SU-DHL-6 (cell line): Measurements from ENCODE around the gene CKMT1A.
"Not testable (repeated sequence)": the region's sequence is repeated elsewhere in the genome, so short reads cannot be mapped to it uniquely, and the experiment has no call there.

ENCODE experiments used
- H2AFZ ChIP-seq: fragments of 200-600 bp; sonication (generic); 2 replicates; pipeline ENCODE4 v1.6.1; 2014; ENCODE audit warnings: low read depth, mild to moderate bottlenecking, moderate library complexity, mixed read lengths, antibody characterized with exemption, low read length; ENCODE audit not compliant: severe bottlenecking
- H3F3A ChIP-seq: fragments of 200-600 bp; shearing (Covaris generic); 2 replicates; pipeline ENCODE4 v1.6.0; 2016; ENCODE audit warnings: antibody characterized with exemption, mild to moderate bottlenecking; ENCODE audit not compliant: insufficient read depth
- H3K27ac ChIP-seq: fragments of 200-600 bp; sonication (generic); 2 replicates; pipeline ENCODE4 v1.5.1; 2016; ENCODE audit warnings: low read depth, mild to moderate bottlenecking, low read length, moderate library complexity, mixed read lengths
- H3K27me3 ChIP-seq: fragments of 200-600 bp; sonication (generic), shearing (Covaris generic); 2 replicates; pipeline ENCODE4 v1.6.0; 2014; ENCODE audit warnings: mild to moderate bottlenecking, low read length
- H3K36me3 ChIP-seq: fragments of 200-600 bp; sonication (generic); 2 replicates; pipeline ENCODE4 v1.6.1; 2014; ENCODE audit warnings: mild to moderate bottlenecking, low read length, mixed read lengths
- H3K4me2 ChIP-seq: fragments of 300-600, 200-600 bp; shearing (Covaris generic), sonication (generic); 2 replicates; pipeline ENCODE4 v1.6.0; 2014; ENCODE audit warnings: low read length, low read depth, mild to moderate bottlenecking; ENCODE audit not compliant: poor library complexity, severe bottlenecking
- H3K4me3 ChIP-seq: fragments of 200-600 bp; sonication (generic); 2 replicates; pipeline ENCODE4 v1.5.1; 2014; ENCODE audit warnings: antibody characterized with exemption, low read length, mild to moderate bottlenecking, mixed read lengths; ENCODE audit not compliant: insufficient read depth, poor library complexity, severe bottlenecking
- H3K79me2 ChIP-seq: fragments of 200-600 bp; sonication (generic); 2 replicates; pipeline ENCODE4 v1.6.1; 2014; ENCODE audit warnings: mild to moderate bottlenecking, low read length, moderate library complexity; ENCODE audit not compliant: insufficient read depth
- H3K9ac ChIP-seq: fragments of 200-600 bp; sonication (generic); 2 replicates; pipeline ENCODE4 v1.7.0; 2014; ENCODE audit warnings: mild to moderate bottlenecking, low read length
- H3K9me2 ChIP-seq: fragments of 200-600 bp; sonication (generic); replicated peaks from 2 replicates; pipeline ENCODE4 v1.6.1; 2014; ENCODE audit warnings: low read length; ENCODE audit not compliant: insufficient read depth
- H3K9me3 ChIP-seq: fragments of 200-600 bp; sonication (generic); 2 replicates; pipeline ENCODE4 v1.6.1; 2014; ENCODE audit warnings: low read length, mixed read lengths; ENCODE audit not compliant: insufficient read depth
- H4K20me1 ChIP-seq: fragments of 200-600 bp; sonication (generic); 2 replicates; pipeline ENCODE4 v1.6.1; 2014; ENCODE audit warnings: low read depth, mild to moderate bottlenecking, antibody characterized with exemption, low read length, moderate library complexity, mixed read lengths
- CTCF ChIP-seq: fragments of 200-600 bp; sonication (generic); IDR thresholded peaks from one replicate; pipeline ENCODE4 v1.5.1; 2017; ENCODE audit warnings: antibody characterized with exemption, mild to moderate bottlenecking, low read length, moderate library complexity; ENCODE audit not compliant: insufficient read depth, poor library complexity, severe bottlenecking
- EZH2phosphoT487 ChIP-seq: fragments of 200-600 bp; sonication (generic), shearing (Covaris generic); conservative IDR thresholded peaks from 2 replicates; pipeline ENCODE4 v1.6.1; 2018; ENCODE audit warnings: mild to moderate bottlenecking, antibody characterized with exemption, low read length, moderate library complexity, mixed read lengths

Gene CKMT1A

GRCh38 chr15:43723151-43723550 is 29.5 kb downstream of the CKMT1A start:
- no peaks in the 10 kb centered on the region for H3K36me3 ChIP-seq
- H3K9me3 ChIP-seq = no peaks in the 10 kb centered on the region
- no peaks in the 10 kb centered on the region for H3K79me2 ChIP-seq
- no peak overlapping the region for H3K27ac ChIP-seq
- no peak overlapping the region for H3K4me3 ChIP-seq
- no peaks in the 10 kb centered on the region for H3F3A ChIP-seq
- TF ChIP-seq CTCF (no peak), EZH2phosphoT487 (no peak)
- H3K9me2 ChIP-seq = no peaks in the 10 kb centered on the region
- H3K9ac ChIP-seq = no peak overlapping the region
- no peak overlapping the region for H2AFZ ChIP-seq
- no peak overlapping the region for H3K4me2 ChIP-seq
- H4K20me1 ChIP-seq = no peaks in the 10 kb centered on the region
- no peaks in the 10 kb centered on the region for H3K27me3 ChIP-seq

GRCh38 chr15:43726306-43726705 is 32.6 kb downstream of the CKMT1A start:
- not testable (repeated sequence) for H3K36me3 ChIP-seq, H2AFZ ChIP-seq

GRCh38 chr15:43728053-43728725 is 34.5 kb downstream of the CKMT1A start:
- H2AFZ ChIP-seq, H3K9ac ChIP-seq, H3K9me3 ChIP-seq, H3F3A ChIP-seq, H3K4me3 ChIP-seq, H4K20me1 ChIP-seq, H3K27me3 ChIP-seq, H3K36me3 ChIP-seq, H3K79me2 ChIP-seq, H3K4me2 ChIP-seq, H3K9me2 ChIP-seq, H3K27ac ChIP-seq: not testable (repeated sequence)

More at GRCh38 chr15:43726306-43726705, 32.6 kb downstream of the CKMT1A start:
- H3K9me3 ChIP-seq, H3K79me2 ChIP-seq, H3K4me2 ChIP-seq, H3K27me3 ChIP-seq, H3K9me2 ChIP-seq, H3K9ac ChIP-seq, H3F3A ChIP-seq, H3K4me3 ChIP-seq, H4K20me1 ChIP-seq, H3K27ac ChIP-seq: not testable (repeated sequence)

- Histone ChIP-seq H3K27me3 (no peaks in the 10 kb centered on the region), H3K9ac (no peak overlapping the region), H3F3A (no peaks in the 10 kb centered on the region), H3K27ac (no peak overlapping the region), H3K79me2 (no peaks in the 10 kb centered on the region), H2AFZ (no peak overlapping the region), H3K9me2 (no peaks in the 10 kb centered on the region), H3K36me3 (no peaks in the 10 kb centered on the region), H3K4me2 (no peak overlapping the region), H3K9me3 (no peaks in the 10 kb centered on the region), H3K4me3 (no peak overlapping the region), H4K20me1 (no peaks in the 10 kb centered on the region)
- TF ChIP-seq CTCF (no peak), EZH2phosphoT487 (no peak)
Observed at GRCh38 chr15:43735416-43735815, 41.8 kb downstream of the CKMT1A start.

GRCh38 chr15:43746245-43746902 is 52.7 kb downstream of the CKMT1A start, which contains the start of gene PDIA3:
TSS of gene PDIA3 (plus strand) at chr15:43746438. CDS start at chr15:43746540, 102 bp downstream.
- not testable (repeated sequence) for H3K27me3 ChIP-seq, H4K20me1 ChIP-seq, H3K36me3 ChIP-seq, H2AFZ ChIP-seq, H3K9me3 ChIP-seq, H3K9me2 ChIP-seq
- peak within 1 kb of the TSS; percentile 78 for H3K27ac ChIP-seq
- peak within 1 kb of the TSS; percentile 98 for H3K4me2 ChIP-seq
- peak within 1 kb of the TSS; percentile 98 for H3K9ac ChIP-seq
- peak within 1 kb of the TSS; percentile 90 for H3K4me3 ChIP-seq
- H3F3A ChIP-seq = peaks cover 39% of the 10 kb centered on the region
- peaks cover 51% of the 10 kb centered on the region for H3K79me2 ChIP-seq

GRCh38 chr15:43746903-43747309 is 53.2 kb downstream of the CKMT1A start:
- Histone ChIP-seq H3K79me2 (peaks cover 57% of the 10 kb centered on the region), H3K4me3 (peak overlapping the region; percentile 90), H3F3A (peaks cover 42% of the 10 kb centered on the region), H3K27ac (peak overlapping the region; percentile 78), H4K20me1 (peaks cover 14% of the 10 kb centered on the region), H3K4me2 (peak overlapping the region; percentile 98), H3K9ac (peak overlapping the region; percentile 98), H3K36me3 (peaks cover 13% of the 10 kb centered on the region)
- H3K27me3 ChIP-seq, H2AFZ ChIP-seq, H3K9me2 ChIP-seq, H3K9me3 ChIP-seq: not testable (repeated sequence)
